ENCODE data around the gene KCNN3.
A peak's percentile ranks its signal among the peaks of the same experiment; 100 is the strongest.

Gene KCNN3

GRCh38 chr1:154779551-154780189, 90.4 kb downstream of the KCNN3 start:
- Histone ChIP-seq H3K9ac (ENCODE audit: low read depth, low read length) (no peak overlapping the region), H3K4me1 (ENCODE audit: insufficient read depth, low read length) (no peaks in the 10 kb centered on the region), H3K36me3 (ENCODE audit: insufficient read depth, low read depth, low read length) (no peaks in the 10 kb centered on the region), H3K27ac (ENCODE audit: low read length) (no peak overlapping the region), H3K27me3 (ENCODE audit: insufficient read depth, low read length) (no peaks in the 10 kb centered on the region), H3K9me3 (ENCODE audit: insufficient read depth, low read depth, low read length) (0 out of 2 replicates have a peak, but pooled peaks cover 3% of the 10 kb centered on the region), H3K4me3 (ENCODE audit: low read length) (no peak overlapping the region)

- Histone ChIP-seq H3K4me3 (ENCODE audit: low read length) (no peak overlapping the region), H3K36me3 (ENCODE audit: insufficient read depth, low read depth, low read length) (no peaks in the 10 kb centered on the region), H3K27me3 (ENCODE audit: insufficient read depth, low read length) (no peaks in the 10 kb centered on the region), H3K4me1 (ENCODE audit: insufficient read depth, low read length) (no peaks in the 10 kb centered on the region), H3K27ac (ENCODE audit: low read length) (no peak overlapping the region), H3K9ac (ENCODE audit: low read depth, low read length) (no peak overlapping the region), H3K9me3 (ENCODE audit: insufficient read depth, low read depth, low read length) (0 out of 2 replicates have a peak, but pooled peaks cover 3% of the 10 kb centered on the region)
Observed at GRCh38 chr1:154778944-154779343, 91.1 kb downstream of the KCNN3 start.

GRCh38 chr1:154778275-154778674, 91.8 kb downstream of the KCNN3 start:
- Histone ChIP-seq H3K4me1 (ENCODE audit: insufficient read depth, low read length) (no peaks in the 10 kb centered on the region; the same call in 1 of the 2 replicates), H3K4me3 (ENCODE audit: low read length) (no peak overlapping the region), H3K9ac (ENCODE audit: low read depth, low read length) (no peak overlapping the region), H3K27me3 (ENCODE audit: insufficient read depth, low read length) (no peaks in the 10 kb centered on the region), H3K27ac (ENCODE audit: low read length) (no peak overlapping the region), H3K9me3 (ENCODE audit: insufficient read depth, low read depth, low read length) (0 out of 2 replicates have a peak, but pooled peaks cover 3% of the 10 kb centered on the region), H3K36me3 (ENCODE audit: insufficient read depth, low read depth, low read length) (no peaks in the 10 kb centered on the region)

- H3K4me3 ChIP-seq (ENCODE audit: low read length), result no peak overlapping the region
- 0 out of 2 replicates have a peak, but pooled peaks cover 3% of the 10 kb centered on the region for H3K9me3 ChIP-seq (ENCODE audit: insufficient read depth, low read depth, low read length)
- no peaks in the 10 kb centered on the region for H3K36me3 ChIP-seq (ENCODE audit: insufficient read depth, low read depth, low read length)
- H3K9ac ChIP-seq (ENCODE audit: low read depth, low read length), result no peak overlapping the region
- peaks cover 5% of the 10 kb centered on the region; the same call in 1 of the 2 replicates for H3K4me1 ChIP-seq (ENCODE audit: insufficient read depth, low read length)
- H3K27me3 ChIP-seq (ENCODE audit: insufficient read depth, low read length), result no peaks in the 10 kb centered on the region
- no peak overlapping the region for H3K27ac ChIP-seq (ENCODE audit: low read length)
Observed at GRCh38 chr1:154777781-154778180, 92.3 kb downstream of the KCNN3 start.

GRCh38 chr1:154777154-154777553, 92.9 kb downstream of the KCNN3 start:
- peaks cover 6% of the 10 kb centered on the region; the same call in 1 of the 2 replicates for H3K4me1 ChIP-seq (ENCODE audit: insufficient read depth, low read length)
- no peaks in the 10 kb centered on the region for H3K27me3 ChIP-seq (ENCODE audit: insufficient read depth, low read length)
- no peak overlapping the region for H3K9ac ChIP-seq (ENCODE audit: low read depth, low read length)
- no peak overlapping the region for H3K27ac ChIP-seq (ENCODE audit: low read length)
- no peaks in the 10 kb centered on the region for H3K36me3 ChIP-seq (ENCODE audit: insufficient read depth, low read depth, low read length)
- H3K9me3 ChIP-seq (ENCODE audit: insufficient read depth, low read depth, low read length), result 0 out of 2 replicates have a peak, but pooled peaks cover 3% of the 10 kb centered on the region
- H3K4me3 ChIP-seq (ENCODE audit: low read length), result no peak overlapping the region

GRCh38 chr1:154775621-154776605, 94.2 kb downstream of the KCNN3 start:
- Histone ChIP-seq H3K27me3 (ENCODE audit: insufficient read depth, low read length) (no peaks in the 10 kb centered on the region), H3K4me1 (ENCODE audit: insufficient read depth, low read length) (peaks cover 6% of the 10 kb centered on the region; the same call in 1 of the 2 replicates), H3K27ac (ENCODE audit: low read length) (no peak overlapping the region), H3K9ac (ENCODE audit: low read depth, low read length) (no peak overlapping the region), H3K9me3 (ENCODE audit: insufficient read depth, low read depth, low read length) (0 out of 2 replicates have a peak, but pooled peaks cover 3% of the 10 kb centered on the region), H3K4me3 (ENCODE audit: low read length) (no peak overlapping the region), H3K36me3 (ENCODE audit: insufficient read depth, low read depth, low read length) (no peaks in the 10 kb centered on the region)

GRCh38 chr1:154774175-154774855, 95.8 kb downstream of the KCNN3 start:
- no peaks in the 10 kb centered on the region for H3K36me3 ChIP-seq (ENCODE audit: insufficient read depth, low read depth, low read length)
- no peak overlapping the region for H3K4me3 ChIP-seq (ENCODE audit: low read length)
- no peak overlapping the region for H3K9ac ChIP-seq (ENCODE audit: low read depth, low read length)
- H3K9me3 ChIP-seq (ENCODE audit: insufficient read depth, low read depth, low read length), result 0 out of 2 replicates have a peak, but pooled peaks cover 3% of the 10 kb centered on the region
- no peak overlapping the region for H3K27ac ChIP-seq (ENCODE audit: low read length)
- H3K27me3 ChIP-seq (ENCODE audit: insufficient read depth, low read length), result no peaks in the 10 kb centered on the region
- peaks cover 6% of the 10 kb centered on the region; the same call in 1 of the 2 replicates for H3K4me1 ChIP-seq (ENCODE audit: insufficient read depth, low read length)

- Histone ChIP-seq H3K27me3 (ENCODE audit: insufficient read depth, low read length) (no peaks in the 10 kb centered on the region), H3K27ac (ENCODE audit: low read length) (no peak overlapping the region), H3K9me3 (ENCODE audit: insufficient read depth, low read depth, low read length) (no peaks in the 10 kb centered on the region), H3K9ac (ENCODE audit: low read depth, low read length) (no peak overlapping the region), H3K36me3 (ENCODE audit: insufficient read depth, low read depth, low read length) (no peaks in the 10 kb centered on the region), H3K4me1 (ENCODE audit: insufficient read depth, low read length) (peaks cover 6% of the 10 kb centered on the region; the same call in 1 of the 2 replicates), H3K4me3 (ENCODE audit: low read length) (no peak overlapping the region)
Observed at GRCh38 chr1:154773551-154773950, 96.5 kb downstream of the KCNN3 start.

GRCh38 chr1:154772606-154773506, 97.2 kb downstream of the KCNN3 start:
- Histone ChIP-seq H3K9me3 (ENCODE audit: insufficient read depth, low read depth, low read length) (no peaks in the 10 kb centered on the region), H3K9ac (ENCODE audit: low read depth, low read length) (no peak overlapping the region), H3K4me1 (ENCODE audit: insufficient read depth, low read length) (peaks cover 6% of the 10 kb centered on the region; the same call in 1 of the 2 replicates), H3K27me3 (ENCODE audit: insufficient read depth, low read length) (no peaks in the 10 kb centered on the region), H3K36me3 (ENCODE audit: insufficient read depth, low read depth, low read length) (no peaks in the 10 kb centered on the region), H3K4me3 (ENCODE audit: low read length) (0 out of 2 replicates have a peak overlapping the region, but pooled peaks have one; percentile 18), H3K27ac (ENCODE audit: low read length) (no peak overlapping the region)

- no peak overlapping the region for H3K27ac ChIP-seq (ENCODE audit: low read length)
- peaks cover 6% of the 10 kb centered on the region; the same call in 1 of the 2 replicates for H3K4me1 ChIP-seq (ENCODE audit: insufficient read depth, low read length)
- no peaks in the 10 kb centered on the region for H3K9me3 ChIP-seq (ENCODE audit: insufficient read depth, low read depth, low read length)
- H3K4me3 ChIP-seq (ENCODE audit: low read length), result no peak overlapping the region
- H3K9ac ChIP-seq (ENCODE audit: low read depth, low read length), result no peak overlapping the region
- H3K27me3 ChIP-seq (ENCODE audit: insufficient read depth, low read length), result no peaks in the 10 kb centered on the region
- H3K36me3 ChIP-seq (ENCODE audit: insufficient read depth, low read depth, low read length), result no peaks in the 10 kb centered on the region
Observed at GRCh38 chr1:154772056-154772455, 98.0 kb downstream of the KCNN3 start.
